ENCODE data around the gene ZBTB47.

ZBTB47 gene

DNA sequence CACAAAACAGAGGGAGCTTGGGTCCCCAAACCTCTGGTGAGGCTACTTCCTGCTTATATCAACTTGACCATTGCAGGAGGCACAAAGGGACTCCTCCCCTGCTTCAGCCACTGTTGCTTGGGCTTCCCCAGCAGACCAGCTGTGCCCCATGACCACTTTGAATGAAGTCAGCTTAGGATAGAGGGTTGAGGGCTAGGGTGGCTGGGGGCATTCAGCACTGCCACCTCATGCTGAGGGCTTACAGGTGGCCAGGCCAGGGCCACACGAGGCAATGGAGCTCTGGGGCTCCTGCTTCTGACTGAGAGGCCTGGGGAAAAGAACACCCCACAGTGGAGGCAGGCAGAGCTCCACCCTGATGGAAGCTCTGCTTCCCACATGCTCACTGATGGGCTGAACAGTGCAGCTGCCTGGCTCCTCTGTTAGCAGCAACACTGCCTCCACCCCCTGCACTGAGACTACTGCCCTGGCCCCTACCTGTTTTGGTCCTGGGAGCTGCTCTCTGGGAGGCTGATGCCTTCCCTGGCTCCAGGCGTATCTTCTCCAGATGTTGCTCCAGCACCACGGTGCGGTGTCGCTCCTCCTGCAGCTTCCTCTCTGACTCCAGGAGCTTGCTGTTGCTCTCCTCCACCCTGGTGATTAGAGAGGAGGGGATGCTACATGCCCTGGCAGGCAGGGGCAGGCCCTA lies 59.3 kb downstream of the ZBTB47 start:
- DNase-seq (ENCODE audit: low spot score), result no peak

DNA sequence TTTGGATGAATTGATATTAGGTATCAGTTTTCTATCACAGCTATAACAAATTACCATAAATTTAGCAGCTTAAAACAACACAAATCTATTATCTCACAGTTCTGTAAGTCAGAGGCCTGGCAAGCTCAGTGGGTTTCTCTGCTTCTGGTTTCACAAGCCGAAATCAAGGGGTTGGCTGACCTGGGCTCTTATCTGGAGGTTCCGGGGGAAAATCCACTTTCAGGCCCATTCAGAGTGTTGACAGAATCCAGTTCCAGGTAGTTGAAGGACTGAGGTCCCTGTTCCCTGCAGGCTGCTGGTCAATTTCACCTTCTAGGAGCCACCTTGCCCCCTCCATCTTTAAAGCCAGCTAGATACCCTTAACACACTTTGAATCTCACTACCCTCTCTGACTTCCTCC lies 60.2 kb downstream of the ZBTB47 start:
- no peak for DNase-seq (ENCODE audit: low spot score)

DNA sequence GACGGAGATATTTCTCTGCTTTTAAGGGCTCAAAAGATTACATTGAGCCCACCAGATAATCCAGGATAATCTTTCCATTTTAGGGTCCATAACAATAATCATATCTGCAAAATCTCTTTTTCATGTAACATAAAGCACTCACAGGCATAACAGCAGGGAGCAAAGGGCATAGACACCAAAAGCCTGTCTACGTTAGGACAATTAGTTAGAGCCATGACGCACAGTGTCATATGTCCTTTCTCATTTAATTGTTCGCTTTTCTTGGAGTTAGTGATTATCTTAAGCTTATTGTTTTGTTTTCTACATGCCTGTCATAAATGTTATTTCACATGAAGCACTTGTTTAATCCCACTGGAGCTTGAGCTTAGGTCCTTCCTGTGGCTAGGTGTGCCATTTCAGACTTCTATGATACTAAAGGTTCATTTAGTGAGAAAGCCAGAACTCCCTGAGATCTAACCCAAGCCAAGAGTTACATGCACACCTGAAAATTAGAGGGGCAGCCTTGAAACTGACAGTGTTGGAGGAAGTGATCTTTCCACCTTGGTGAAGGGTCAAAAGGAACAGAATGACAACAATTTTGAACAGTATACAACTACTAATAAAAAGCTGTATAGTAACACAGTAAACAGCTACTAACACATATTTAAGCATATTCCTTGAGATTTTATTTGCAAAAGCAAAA lies 60.8 kb downstream of the ZBTB47 start:
- no peak for DNase-seq (ENCODE audit: low spot score)

Data from HuH-7 (cell line).